ENCODE data around the gene STN1. TPM values are rescaled to one million over a fixed set of nuclear protein-coding genes. Genes with fewer than 3 reads are reported as not detected.

STN1 gene
- total RNA-seq, 1 donor from 2014 or later: 31.9 TPM

DNA sequence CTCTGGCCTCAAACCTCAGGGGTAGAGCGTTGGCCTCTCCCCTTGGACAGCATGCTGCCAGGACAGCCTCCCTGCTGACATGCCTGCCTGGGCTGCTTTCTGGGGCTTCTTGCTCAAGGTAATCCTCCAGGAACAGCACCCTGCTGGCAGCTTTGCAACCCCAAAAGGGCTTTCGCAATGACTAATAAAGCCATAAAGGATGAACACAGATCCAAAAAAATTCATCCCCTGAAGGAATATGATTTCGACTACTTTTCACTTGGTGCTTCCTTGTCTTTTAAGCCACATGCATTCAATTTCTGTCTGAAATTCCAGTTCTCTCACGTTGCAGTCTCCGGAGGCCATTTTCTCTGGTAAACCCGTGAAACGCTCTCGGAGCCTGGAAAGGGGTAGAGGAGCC is 47.5 kb downstream of the STN1 start:
- intact Hi-C loops (cut with micrococcal nuclease): no loop called here

DNA sequence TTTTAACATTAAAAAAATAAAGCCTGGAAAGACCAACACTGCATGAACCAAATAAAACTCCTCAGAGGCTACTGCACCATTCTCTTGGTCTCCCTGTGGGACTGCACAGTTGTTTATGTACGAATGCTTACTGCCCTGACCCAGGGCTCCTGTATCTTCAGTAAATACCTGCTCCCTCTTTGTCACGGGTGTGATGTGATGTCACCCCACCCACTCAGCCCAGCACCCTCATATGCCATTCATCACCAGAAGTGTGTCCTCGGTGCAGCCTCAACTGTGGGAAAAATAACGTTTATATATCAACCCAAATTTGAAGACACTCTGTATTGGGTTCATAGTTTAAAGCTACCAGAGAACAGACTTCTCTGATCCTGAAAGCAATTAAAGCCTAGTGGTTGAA is 48.6 kb downstream of the STN1 start:
- intact Hi-C loops (cut with micrococcal nuclease): no loop called here

DNA sequence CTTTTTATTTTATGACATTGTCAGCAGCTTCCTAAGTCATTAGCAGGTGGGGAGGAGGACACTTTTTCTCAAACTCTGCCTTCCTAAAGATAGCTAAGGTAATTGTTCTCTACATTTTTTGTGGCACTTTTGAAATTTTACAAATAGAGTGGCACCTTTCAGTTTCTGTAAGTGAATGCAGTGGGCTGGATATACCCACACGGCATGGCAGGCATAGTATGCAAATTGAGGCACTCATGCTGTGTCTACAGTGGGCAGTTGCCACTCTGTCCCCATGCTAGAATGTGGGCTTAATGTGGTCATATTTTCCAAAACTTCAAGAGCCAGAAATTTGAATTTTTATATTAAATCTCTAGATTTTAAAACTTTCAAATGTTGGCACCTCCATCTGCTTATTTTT is 49.8 kb downstream of the STN1 start:
- intact Hi-C loops (cut with micrococcal nuclease): no loop called here

DNA sequence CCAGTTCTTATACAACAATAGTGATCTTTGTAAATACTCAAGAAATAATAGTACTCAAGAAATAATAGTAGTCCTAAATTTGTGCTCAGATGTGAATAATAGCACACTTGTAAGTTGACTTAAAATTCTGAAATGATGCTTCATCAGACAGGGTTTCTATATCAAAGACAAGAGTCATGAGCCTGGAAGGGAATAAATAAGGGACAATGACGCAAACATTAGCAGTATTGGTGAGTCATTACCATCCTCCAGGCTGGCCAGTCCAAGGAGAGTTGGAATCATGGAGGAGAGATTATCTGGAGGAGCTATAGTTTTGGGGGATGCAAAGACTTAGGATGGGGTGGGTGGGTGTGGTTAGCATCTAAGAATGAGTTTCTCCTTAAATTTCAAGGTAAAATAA is 56.5 kb downstream of the STN1 start:
- intact Hi-C loops (cut with micrococcal nuclease): no loop called here

DNA sequence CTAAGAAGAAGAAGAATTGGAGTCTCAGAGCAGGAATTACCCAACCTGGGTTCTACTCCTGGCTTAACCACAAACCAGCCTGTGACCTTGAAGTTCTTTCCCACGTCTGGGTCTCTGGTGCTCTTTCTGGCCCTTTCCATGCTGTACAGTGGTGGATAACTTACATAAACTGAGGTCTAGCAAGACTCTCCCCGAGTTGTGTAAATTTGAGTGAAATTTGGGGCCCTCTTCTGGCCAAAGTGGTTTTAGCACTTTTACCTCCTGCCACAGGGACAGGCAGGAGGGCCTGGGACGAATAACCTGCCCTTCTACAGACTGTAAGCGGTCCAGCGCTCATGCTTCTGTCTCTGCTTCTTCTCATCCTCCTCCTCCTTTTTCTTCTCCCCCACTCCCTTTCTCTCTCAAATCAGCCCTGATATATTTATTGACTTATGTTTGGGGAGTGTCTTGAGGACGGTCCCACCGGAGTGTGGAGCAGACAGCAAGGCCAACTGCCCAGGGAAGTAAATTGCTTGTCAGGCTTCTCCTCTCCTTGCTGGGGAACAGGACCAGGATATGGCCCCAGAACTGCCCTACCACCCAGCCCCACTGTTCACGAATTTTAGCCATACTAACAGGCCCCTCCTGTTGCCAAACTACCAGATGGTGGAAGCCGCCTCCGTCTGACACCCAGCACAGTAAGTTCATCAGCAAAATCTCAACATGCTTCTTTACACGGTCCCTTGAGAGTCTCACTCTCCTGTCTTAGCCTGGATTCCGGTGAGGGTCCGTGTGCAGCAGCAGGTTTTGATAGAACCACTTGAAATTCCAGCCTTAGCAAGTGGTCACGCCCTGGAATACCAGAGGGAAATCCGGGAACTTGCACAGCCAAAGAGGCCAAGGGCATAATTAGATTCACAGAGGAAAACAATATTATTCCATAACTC is 58.6 kb downstream of the STN1 start:
- intact Hi-C loops (cut with micrococcal nuclease): loop anchor here (1.0 to 2.0 kb wide), 3 partner anchors 59 to 146 kb away; no protein-coding TSS in a partner anchor

DNA sequence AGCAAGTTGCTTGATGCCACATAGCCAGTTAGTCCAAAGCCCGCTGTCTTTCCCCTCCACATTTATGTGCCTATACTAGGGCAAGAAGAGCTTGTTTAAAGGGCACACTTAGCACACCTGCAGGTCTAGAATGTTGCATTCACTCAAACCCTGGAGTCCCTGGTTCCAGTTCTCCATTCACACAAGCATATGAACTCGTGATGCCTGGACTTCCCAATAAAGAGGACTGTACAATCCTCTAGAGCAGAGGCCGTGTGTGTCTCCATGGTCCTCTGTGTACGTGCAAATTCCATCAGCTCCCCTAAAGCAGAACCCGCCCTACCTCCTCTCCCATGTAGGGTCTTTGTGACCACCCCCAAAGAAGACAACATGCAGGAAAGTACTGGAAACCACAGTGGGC is 59.6 kb downstream of the STN1 start:
- intact Hi-C loops (cut with micrococcal nuclease): loop anchor here (2.0 kb wide), 2 partner anchors 58 to 100 kb away; no protein-coding TSS in a partner anchor

DNA sequence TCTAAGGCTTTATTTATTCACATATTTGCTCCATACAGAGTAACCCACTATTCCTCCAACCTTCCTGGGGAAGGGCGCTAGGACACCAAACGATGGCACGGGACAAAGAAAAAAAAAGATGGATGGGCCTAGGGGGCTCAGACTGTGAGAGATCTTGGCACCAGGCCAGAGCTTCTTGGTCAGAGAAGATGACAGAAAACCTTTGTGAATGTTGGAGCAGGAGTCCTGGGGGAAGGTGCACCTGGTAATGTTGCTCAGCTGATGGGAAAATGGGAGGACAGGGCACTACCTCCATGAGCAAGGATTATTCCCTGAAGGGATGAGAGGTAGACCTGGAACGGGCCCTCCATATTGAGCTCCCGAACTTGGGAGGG is 61.2 kb downstream of the STN1 start:
- intact Hi-C loops (cut with micrococcal nuclease): no loop called here

DNA sequence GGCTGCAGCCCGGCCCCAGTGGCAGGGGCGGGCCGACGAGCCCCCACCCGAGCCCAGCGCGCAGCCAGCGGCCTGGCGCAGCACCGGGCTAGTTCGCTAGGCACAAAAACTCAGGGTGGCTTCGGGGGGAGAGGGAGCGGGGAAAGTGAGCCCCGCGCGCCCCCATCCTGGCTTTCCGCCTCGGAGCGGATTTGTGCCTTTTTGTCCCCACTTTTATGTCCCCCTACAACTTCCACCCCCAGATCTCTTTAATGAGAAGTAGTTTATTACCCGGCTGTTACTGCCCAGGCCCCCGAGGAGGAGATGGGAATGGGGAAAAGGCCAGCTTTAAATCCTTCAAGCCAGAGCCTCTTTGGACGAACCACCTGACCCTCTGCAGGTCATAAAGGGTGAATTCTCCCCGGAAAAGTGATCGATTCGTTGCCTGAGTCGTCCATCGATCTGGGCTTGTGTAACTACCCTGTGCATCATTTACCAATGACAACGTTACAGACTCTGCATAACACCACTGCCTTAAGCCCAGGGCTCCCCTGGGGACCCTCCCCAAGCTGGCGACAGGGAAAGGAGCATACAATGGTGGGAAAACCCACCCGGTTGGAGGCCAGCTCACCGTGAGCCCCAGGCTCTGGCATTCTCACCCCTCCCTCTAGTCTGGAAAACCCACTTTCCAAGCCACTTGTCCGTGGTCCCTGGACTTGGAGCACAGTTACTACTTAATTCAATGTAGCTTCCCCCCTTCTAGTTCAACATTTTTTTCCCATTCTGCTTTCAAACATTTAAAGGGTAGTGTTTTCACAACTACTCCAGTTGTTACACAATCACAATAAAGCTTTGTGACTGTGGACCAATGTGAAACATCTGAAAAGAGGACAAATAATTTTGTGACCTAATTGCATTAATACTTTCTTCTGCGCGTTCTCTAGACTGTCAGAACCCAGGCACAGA is 61.9 kb downstream of the STN1 start:
- intact Hi-C loops (cut with micrococcal nuclease): loop anchor here (2.0 kb wide), 1 partner anchor 83 kb away; no protein-coding TSS in a partner anchor

DNA sequence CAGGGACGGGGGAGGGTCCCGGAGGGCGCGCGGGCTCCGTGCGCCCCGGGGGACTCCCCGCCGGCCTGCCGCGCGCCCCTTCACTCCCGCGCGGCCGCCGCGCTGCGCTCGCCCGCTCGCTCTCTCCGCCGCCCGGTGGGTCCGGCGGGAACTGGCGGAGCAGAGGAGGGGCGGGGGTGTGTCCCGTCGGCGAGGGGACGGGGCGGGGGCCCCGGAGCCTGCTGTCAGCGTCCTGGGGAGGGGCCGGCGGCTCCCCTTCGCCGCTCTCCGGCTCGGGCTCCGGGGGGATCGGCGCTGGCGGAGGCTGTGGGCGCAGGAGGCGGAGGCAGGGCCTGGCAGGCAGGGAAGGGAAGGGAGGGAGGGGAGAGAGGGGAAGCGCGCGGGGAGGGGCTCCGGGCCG is 62.6 kb downstream of the STN1 start, which contains the start of gene SH3PXD2A:
Gene SH3PXD2A (minus strand): TSS at position 153 of the 400 bp plus-strand sequence. CDS start 310 bp downstream, outside the sequence.
- intact Hi-C loops (cut with micrococcal nuclease): loop anchor here (2.0 kb wide), 1 partner anchor 83 kb away; no protein-coding TSS in a partner anchor

DNA sequence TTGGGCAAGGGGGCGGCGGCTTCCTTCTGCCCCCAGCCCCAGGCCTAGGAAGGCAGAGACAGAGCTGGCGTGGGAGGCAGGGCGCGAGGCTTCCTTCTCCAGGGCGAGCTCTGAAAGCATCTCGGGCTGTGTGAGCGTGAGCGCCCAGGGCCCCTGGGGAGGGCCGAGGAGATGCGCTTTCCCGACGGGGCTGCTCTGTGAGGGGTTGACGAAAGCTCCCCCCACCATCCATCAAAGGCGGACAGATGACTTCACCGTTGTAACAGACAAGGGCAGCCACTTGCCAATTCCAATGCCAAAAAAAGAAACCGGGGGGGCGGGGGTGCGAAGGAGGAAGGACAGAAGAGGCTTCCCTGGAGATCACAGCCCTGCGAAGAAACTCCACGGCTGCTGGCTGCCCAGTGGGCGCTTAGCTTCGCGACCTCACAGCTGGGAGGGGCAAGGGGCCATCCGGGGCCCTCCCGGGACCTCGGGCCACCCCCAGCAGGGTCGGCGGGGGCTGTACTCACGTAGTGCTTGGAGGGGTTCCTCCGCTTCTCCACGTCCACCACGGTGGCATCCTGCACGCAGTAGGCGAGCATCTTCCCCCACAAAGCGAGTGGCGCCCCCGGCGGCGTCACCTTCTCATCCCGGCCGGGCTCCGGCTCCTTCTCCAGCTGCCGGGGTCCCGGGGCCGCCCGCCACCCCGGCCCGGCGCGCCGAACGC is 63.1 kb downstream of the STN1 start:
- intact Hi-C loops (cut with micrococcal nuclease): loop anchor here (1.0 to 2.0 kb wide), 2 partner anchors 9 to 82 kb away; no protein-coding TSS in a partner anchor

DNA sequence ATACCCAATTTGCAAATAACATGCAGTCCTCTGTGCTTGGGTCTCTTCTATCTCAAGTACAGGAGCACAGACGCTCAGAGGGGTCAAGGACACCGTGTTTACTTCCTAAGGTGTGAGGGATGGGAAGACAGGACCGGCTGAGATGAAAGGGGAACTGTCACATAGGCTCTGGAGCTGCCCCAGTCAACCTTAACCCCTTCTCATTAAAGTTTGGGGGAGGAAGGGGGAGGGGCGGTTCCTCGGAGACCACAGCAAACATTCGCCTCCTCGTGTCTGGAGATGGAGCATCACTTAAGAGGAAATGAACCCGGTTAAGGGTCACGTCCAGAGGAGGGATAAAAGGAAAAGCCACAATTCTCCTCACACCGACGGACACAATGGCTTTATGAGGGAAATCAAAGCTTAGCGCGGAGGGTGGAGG is 63.7 kb downstream of the STN1 start:
- intact Hi-C loops (cut with micrococcal nuclease): loop anchor here (1.0 to 2.0 kb wide), 2 partner anchors 8 to 81 kb away; no protein-coding TSS in a partner anchor

DNA sequence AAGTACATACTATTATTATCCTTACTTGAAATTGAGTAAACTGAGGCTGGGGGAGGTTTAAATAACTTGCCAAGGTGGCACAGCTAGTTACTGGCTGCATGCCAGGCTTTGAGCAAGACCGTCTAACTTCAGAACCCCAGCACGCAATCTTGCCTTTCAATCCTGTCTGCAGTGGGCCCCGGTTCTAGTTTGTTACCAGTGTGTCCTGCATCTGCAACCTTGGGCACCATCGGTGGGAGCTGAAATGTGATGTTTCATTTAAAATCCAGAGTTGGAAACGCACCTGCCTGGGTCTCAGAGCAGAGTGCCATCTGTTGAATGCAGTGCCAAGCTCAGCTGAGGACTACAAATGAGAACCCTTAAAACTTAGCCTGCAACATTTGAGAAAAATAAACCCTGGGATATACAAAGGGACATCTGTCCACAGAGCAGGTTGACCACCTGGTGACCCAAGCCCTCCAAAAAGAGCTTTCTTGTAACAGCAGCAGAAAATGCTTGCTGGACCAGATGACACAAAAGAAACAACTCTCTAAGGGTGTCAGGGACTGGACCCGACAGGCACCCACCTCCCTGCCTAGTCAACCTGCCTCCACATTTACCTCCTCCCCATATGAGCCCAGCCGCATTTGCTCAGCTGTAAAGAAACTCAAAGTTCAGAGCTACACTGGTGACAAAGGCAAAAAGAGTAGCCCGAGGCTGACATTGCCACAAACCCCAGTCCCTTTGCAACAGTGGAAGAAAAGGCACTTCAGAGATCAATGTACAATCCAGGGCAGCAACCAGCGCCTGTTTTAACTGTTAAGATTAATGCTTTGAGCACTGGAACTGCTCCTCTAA is 64.3 kb downstream of the STN1 start:
- intact Hi-C loops (cut with micrococcal nuclease): loop anchor here (1.0 to 2.0 kb wide), 2 partner anchors 7 to 81 kb away; no protein-coding TSS in a partner anchor

DNA sequence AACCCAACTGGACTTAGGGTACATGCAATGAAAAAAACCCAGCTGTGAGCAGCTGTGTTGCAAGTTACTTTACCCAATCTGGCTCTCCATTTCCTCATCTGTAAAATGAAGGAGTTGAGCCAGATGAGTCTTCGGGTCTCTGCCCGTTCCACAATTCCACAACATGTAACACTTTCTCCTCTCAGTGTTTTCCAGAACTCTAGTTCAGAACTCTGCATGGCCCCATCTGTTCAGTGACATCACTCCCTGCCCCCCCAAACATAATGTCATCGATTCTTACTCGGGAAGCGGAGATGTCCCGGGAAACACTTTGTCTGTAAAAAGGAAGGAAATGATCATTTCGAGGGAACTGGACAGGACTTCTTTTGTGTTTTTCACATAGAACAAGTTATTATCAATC is 65.1 kb downstream of the STN1 start:
- intact Hi-C loops (cut with micrococcal nuclease): no loop called here

DNA sequence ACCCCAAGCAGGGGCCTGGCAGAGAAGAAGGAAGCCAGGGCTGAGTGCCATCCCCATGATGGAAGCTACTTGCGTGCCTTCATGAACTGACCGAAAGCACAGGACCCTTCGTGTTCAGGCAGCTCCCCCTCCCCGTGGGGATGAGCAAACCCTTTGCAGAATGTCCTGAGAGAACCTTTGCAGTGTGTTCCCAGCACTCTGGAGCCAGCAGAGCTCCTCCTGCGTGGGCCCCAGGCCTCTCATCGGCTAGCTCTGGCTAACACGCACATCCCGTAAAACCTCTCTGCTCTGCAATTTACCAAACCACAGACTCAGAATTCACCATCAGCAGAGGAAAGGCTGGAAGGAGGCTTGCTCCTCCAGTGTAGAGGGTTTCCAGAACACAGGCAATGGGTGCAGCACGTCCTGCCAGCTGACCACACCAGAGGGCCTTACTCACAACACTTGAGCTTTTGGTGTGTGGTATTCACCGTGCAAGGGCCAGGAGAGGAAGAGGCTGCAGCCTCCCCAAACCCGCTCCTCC is 65.7 kb downstream of the STN1 start:
- intact Hi-C loops (cut with micrococcal nuclease): no loop called here

DNA sequence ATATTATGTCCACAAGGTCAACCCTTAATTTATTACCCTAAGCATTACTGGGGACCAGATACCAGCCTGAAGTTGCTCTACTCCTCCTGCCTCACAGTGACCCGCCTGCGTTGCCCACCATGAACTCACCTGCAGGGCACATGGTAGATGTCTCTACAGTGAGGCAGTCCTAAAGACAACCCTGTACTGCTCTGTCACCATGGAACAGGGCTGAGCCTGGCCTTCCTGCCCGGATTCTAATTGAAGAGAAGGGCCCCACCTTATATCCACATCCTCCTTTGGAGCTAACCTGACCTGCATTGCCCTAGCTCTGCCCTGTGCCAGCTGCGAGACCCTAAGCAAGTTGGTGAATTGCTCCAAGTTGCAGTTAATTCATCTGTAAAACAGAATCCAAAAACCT is 66.7 kb downstream of the STN1 start:
- intact Hi-C loops (cut with micrococcal nuclease): no loop called here

DNA sequence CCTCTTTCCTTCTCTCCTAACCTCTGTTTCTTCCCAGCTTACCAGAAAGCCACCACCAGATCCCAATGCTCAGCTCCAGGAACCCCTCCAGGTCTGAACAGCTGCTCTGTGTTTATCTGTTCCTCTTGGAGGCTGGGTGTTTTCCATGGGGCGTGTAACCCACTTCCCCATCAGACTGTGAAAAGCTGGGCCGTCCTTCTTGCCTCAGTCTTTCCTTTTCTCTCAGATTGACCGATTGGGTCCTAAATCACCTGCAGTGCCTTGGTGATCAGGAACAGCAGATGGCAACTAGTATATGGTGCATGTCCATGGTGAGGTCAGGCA is 67.5 kb downstream of the STN1 start:
- intact Hi-C loops (cut with micrococcal nuclease): no loop called here

DNA sequence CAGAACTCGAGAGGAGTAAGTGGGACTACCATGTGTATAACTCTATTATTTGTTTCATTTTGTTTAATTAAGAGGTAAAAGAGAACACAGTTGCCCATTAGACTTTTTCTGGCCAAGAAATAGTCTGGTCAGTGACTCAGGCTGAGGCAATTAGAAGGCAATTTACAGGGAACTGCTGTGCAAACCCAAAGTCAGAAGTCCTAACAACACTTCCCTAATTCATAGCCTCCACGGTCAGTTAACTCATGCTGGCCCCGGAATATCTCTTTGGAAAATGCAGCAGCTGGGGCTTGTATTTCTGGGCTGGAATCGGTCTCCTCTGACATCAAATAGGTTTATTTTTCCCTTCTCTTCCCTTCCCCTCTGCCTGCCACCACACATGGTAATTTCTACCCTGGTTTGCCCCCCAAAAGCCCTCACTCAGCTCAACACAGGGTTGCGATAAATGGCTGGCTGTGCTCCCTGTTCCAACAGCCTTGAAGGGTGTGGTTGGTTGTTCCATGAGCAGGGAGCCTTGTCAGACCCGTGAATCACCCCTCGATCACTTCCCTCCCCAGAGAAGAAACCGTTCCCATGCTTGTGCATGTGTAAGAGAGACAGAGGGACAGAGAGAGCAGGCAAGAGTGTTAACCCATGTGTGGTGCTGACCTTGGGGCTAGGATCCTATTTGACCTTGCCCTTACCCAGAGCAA is 68.0 kb downstream of the STN1 start:
- intact Hi-C loops (cut with micrococcal nuclease): no loop called here

DNA sequence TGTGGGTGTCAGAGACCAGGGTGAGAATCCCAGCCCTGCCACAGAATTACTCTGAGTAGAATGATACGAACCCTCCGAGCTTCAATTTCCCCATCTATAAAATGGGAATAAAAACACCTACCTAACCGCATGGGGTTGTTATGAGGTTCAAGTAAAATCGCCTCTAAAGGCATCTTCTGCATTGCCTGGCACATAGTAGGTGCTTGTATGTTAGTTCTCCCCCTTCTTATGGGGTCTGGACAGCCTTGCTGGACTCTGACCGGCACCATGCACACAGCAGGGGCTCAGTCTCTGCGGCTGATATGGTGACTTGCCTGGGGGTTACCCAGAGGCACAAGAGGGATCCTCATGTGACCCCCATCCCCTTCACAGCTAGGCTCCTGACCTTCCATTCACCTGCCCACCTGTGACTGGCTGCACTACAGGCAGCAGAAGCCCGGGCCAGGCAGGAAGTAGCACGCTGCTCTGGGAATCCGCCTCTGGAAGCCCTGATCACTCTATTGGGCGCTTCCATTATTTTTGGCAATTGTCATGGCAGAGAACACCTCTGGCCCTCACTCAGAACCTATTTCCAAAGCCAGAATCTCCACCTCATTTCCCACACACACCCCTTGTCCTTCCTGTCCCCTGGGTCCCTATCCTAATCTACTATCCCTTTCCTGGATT is 68.6 kb downstream of the STN1 start:
- intact Hi-C loops (cut with micrococcal nuclease): no loop called here
